LHCN-M2 (cell line): Measurements from ENCODE around the gene INO80. TPM values are rescaled to one million over a fixed set of nuclear protein-coding genes. Genes with fewer than 3 reads are reported as not detected.
A peak's percentile ranks its signal among the peaks of the same experiment; 100 is the strongest.
"Not testable (repeated sequence)": the region's sequence is repeated elsewhere in the genome, so short reads cannot be mapped to it uniquely, and the experiment has no call there.

Experiments
- DNase-seq: peaks from one replicate; pipeline ENCODE4 v3.0.0-alpha.2; 2012; ENCODE audit warnings: low read depth
- total RNA-seq: library from RNA; depleted of rRNA; stranded (reverse); fragments of >200 nt; gene quantifications from 2 replicates; pipeline ENCODE4 v1.2.3, GENCODE V29; 2014

Gene INO80
- total RNA-seq, 1 experiment from 2014 or later, result 17.1 TPM

GRCh38 chr15:41122849-41123248 lies 6.8 kb upstream of the INO80 start:
- no peak for DNase-seq

- DNase-seq, result no peak
Measured at GRCh38 chr15:41121951-41122350, 5.9 kb upstream of the INO80 start.

- DNase-seq, result no peak
Measured at GRCh38 chr15:41116962-41117252, 827 bp upstream of the INO80 start.

GRCh38 chr15:41115652-41116115 lies 396 bp downstream of the INO80 start:
- DNase-seq, result peak; percentile 42

GRCh38 chr15:41115161-41115651 lies 874 bp downstream of the INO80 start:
- peak; percentile 27 for DNase-seq

GRCh38 chr15:41106947-41107346 lies 9.1 kb downstream of the INO80 start:
- DNase-seq, result no peak

GRCh38 chr15:41105348-41106334 lies 10.4 kb downstream of the INO80 start:
- DNase-seq, result no peak

- DNase-seq, result peak; percentile 64
Measured at GRCh38 chr15:41104234-41104633, 11.8 kb downstream of the INO80 start.

- no peak for DNase-seq
Measured at GRCh38 chr15:41102854-41103253, 13.2 kb downstream of the INO80 start.

- no peak for DNase-seq
Measured at GRCh38 chr15:41096178-41096577, 19.9 kb downstream of the INO80 start.

GRCh38 chr15:41085029-41085428 lies 31.1 kb downstream of the INO80 start:
- DNase-seq, result no peak

GRCh38 chr15:41080144-41080543 lies 35.9 kb downstream of the INO80 start:
- no peak for DNase-seq

- no peak for DNase-seq
Measured at GRCh38 chr15:41079717-41080116, 36.4 kb downstream of the INO80 start.

GRCh38 chr15:41078879-41079278 lies 37.2 kb downstream of the INO80 start:
- DNase-seq, result not testable (repeated sequence)

GRCh38 chr15:41078125-41078524 lies 38.0 kb downstream of the INO80 start:
- DNase-seq, result no peak

- DNase-seq, result no peak
Measured at GRCh38 chr15:41073028-41073427, 43.1 kb downstream of the INO80 start.

- DNase-seq, result no peak
Measured at GRCh38 chr15:41072013-41072412, 44.1 kb downstream of the INO80 start.

GRCh38 chr15:41066516-41066915 lies 49.6 kb downstream of the INO80 start:
- no peak for DNase-seq

- DNase-seq, result peak; percentile 7
Measured at GRCh38 chr15:41061667-41062066, 54.4 kb downstream of the INO80 start.

GRCh38 chr15:41060505-41060904 lies 55.6 kb downstream of the INO80 start:
- no peak for DNase-seq

- no peak for DNase-seq
Measured at GRCh38 chr15:41056810-41057209, 59.3 kb downstream of the INO80 start.

GRCh38 chr15:41055706-41056105 lies 60.4 kb downstream of the INO80 start:
- no peak for DNase-seq

GRCh38 chr15:41051139-41051538 lies 64.9 kb downstream of the INO80 start:
- no peak for DNase-seq
